Neural progenitor cell (in vitro differentiated cells): ENCODE data around the gene RPTN. TPM values are rescaled to one million over a fixed set of nuclear protein-coding genes. Genes with fewer than 3 reads are reported as not detected.

Source experiments
- DNase-seq: peaks from one replicate; pipeline ENCODE4 v3.0.0-alpha.2; 2016; ENCODE audit warnings: low spot score
- H2AFZ ChIP-seq: fragments of 200-600 bp; sonication (generic); replicated peaks from 2 replicates; pipeline ENCODE4 v1.6.1; 2016; ENCODE audit warnings: antibody characterized with exemption
- H3F3A ChIP-seq: fragments of 200-600 bp; sonication (generic); 2 replicates; pipeline ENCODE4 v1.6.1; 2016; ENCODE audit warnings: antibody characterized with exemption, low read depth
- H3K27ac ChIP-seq: fragments of 200-600 bp; sonication (generic); 2 replicates; pipeline ENCODE4 v1.5.1; 2016; ENCODE audit warnings: mild to moderate bottlenecking
- H3K27me3 ChIP-seq: fragments of 200-600 bp; sonication (generic); 2 replicates; pipeline ENCODE4 v1.6.1; 2016; ENCODE audit warnings: mild to moderate bottlenecking, moderate library complexity
- H3K36me3 ChIP-seq: fragments of 200-600 bp; sonication (generic); 2 replicates; pipeline ENCODE4 v1.5.1; 2016
- H3K4me1 ChIP-seq: fragments of 200-600 bp; sonication (generic); 2 replicates; pipeline ENCODE4 v1.6.1; 2016; ENCODE audit warnings: mixed run types
- H3K4me2 ChIP-seq: fragments of 200-600 bp; sonication (generic); 2 replicates; pipeline ENCODE4 v1.6.1; 2016
- H3K4me3 ChIP-seq: fragments of 200-600 bp; sonication (generic); 2 replicates; pipeline ENCODE4 v1.5.1; 2016
- H3K79me2 ChIP-seq: fragments of 200-600 bp; sonication (generic); 2 replicates; pipeline ENCODE4 v1.6.1; 2016; ENCODE audit warnings: low read depth
- H3K9ac ChIP-seq: fragments of 200-600 bp; sonication (generic); 2 replicates; pipeline ENCODE4 v1.6.1; 2016
- H3K9me3 ChIP-seq: fragments of 200-600 bp; sonication (generic); 2 replicates; pipeline ENCODE4 v1.5.1; 2016; ENCODE audit warnings: low read depth
- H4K20me1 ChIP-seq: fragments of 200-600 bp; sonication (generic); 2 replicates; pipeline ENCODE4 v1.6.1; 2016; ENCODE audit warnings: low read depth
- H3K27ac Mint-ChIP-seq: 3 replicates; pipeline ENCODE4 v1.8.0; 2021; ENCODE audit warnings: mixed read lengths
- H3K27me3 Mint-ChIP-seq: 2 replicates; pipeline ENCODE4 v1.8.0; 2022; ENCODE audit warnings: low read depth, mild to moderate bottlenecking, inconsistent platforms, moderate library complexity, mixed read lengths; ENCODE audit not compliant: insufficient read depth
- H3K36me3 Mint-ChIP-seq: 3 replicates; pipeline ENCODE4 v1.8.0; 2021; ENCODE audit warnings: mixed read lengths
- H3K4me1 Mint-ChIP-seq: 3 replicates; pipeline ENCODE4 v1.8.0; 2021; ENCODE audit warnings: mixed read lengths
- H3K4me3 Mint-ChIP-seq: 3 replicates; pipeline ENCODE4 v1.8.0; 2021; ENCODE audit warnings: mild to moderate bottlenecking, moderate library complexity, mixed read lengths
- H3K9me3 Mint-ChIP-seq: 3 replicates; pipeline ENCODE4 v1.8.0; 2020; ENCODE audit warnings: mixed read lengths
- EZH2 ChIP-seq: fragments of 200-600 bp; sonication (generic); IDR thresholded peaks from 2 replicates; pipeline ENCODE4 v1.6.1; 2017; ENCODE audit warnings: antibody characterized with exemption, mild to moderate bottlenecking, moderate library complexity
- EZH2phosphoT487 ChIP-seq: fragments of 200-600 bp; sonication (generic); IDR thresholded peaks from 2 replicates; pipeline ENCODE4 v1.6.1; 2017; ENCODE audit warnings: antibody characterized with exemption
- total RNA-seq: library from RNA; depleted of rRNA; stranded (reverse); fragments of >200 nt; gene quantifications from 2 replicates; pipeline ENCODE4 v1.2.3, GENCODE V29; 2015; ENCODE audit warnings: low replicate concordance
- TF ChIP-seq, protein P1 (sequence below): fragments of 200-600 bp; sonication (generic); IDR thresholded peaks from 2 replicates; pipeline ENCODE4 v1.5.1; 2017; ENCODE audit warnings: antibody characterized with exemption, mild to moderate bottlenecking

The RPTN gene
- total RNA-seq, 1 donor from 2014 or later = not detected

DNA sequence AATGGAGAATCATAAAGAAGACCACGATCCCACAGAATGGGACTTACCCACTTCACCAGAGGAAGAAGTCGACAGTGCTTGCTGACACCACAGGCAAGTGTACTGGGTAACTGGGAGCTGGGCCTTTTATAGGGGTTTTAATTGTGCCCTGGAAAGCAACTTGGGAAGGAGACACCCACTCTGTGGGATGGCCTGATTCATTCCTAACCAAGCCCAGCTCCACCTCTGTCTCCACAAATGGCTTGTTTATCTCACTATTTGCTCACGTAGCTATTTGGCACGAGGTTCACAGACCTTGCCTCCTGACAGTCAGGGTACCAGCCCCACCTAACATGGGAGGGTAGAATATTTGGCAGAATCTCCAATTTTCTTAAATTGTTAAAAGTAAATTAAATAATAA, 43.7 kb downstream of the RPTN start, which contains the start of gene TCHH:
Gene TCHH (minus strand): TSS at position 101 of the 400 bp plus-strand sequence. CDS start 1,364 bp downstream, outside the sequence.
- H4K20me1 ChIP-seq = no peaks in the 10 kb centered on the region
- H3K4me2 ChIP-seq = no peak within 1 kb of the TSS
- no peak for TF ChIP-seq EZH2
- TF ChIP-seq EZH2phosphoT487 = no peak
- TF ChIP-seq, protein P1, sequence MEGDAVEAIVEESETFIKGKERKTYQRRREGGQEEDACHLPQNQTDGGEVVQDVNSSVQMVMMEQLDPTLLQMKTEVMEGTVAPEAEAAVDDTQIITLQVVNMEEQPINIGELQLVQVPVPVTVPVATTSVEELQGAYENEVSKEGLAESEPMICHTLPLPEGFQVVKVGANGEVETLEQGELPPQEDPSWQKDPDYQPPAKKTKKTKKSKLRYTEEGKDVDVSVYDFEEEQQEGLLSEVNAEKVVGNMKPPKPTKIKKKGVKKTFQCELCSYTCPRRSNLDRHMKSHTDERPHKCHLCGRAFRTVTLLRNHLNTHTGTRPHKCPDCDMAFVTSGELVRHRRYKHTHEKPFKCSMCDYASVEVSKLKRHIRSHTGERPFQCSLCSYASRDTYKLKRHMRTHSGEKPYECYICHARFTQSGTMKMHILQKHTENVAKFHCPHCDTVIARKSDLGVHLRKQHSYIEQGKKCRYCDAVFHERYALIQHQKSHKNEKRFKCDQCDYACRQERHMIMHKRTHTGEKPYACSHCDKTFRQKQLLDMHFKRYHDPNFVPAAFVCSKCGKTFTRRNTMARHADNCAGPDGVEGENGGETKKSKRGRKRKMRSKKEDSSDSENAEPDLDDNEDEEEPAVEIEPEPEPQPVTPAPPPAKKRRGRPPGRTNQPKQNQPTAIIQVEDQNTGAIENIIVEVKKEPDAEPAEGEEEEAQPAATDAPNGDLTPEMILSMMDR = no peak
- no peak for DNase-seq
- H3K4me1 ChIP-seq = no peaks in the 10 kb centered on the region
- Mint-ChIP-seq H3K4me1 (no peaks in the 10 kb centered on the region), H3K4me3 (no peak within 1 kb of the TSS), H3K27me3 (peaks cover 5% of the 10 kb centered on the region), H3K9me3 (peaks cover 4% of the 10 kb centered on the region), H3K27ac (no peak within 1 kb of the TSS), H3K36me3 (no peaks in the 10 kb centered on the region)
- no peak within 1 kb of the TSS for H3K4me3 ChIP-seq
- H3K9ac ChIP-seq = no peak within 1 kb of the TSS
- H3F3A ChIP-seq = peaks cover 14% of the 10 kb centered on the region
- H2AFZ ChIP-seq = no peak within 1 kb of the TSS
- H3K79me2 ChIP-seq = no peaks in the 10 kb centered on the region
- H3K27ac ChIP-seq = no peak within 1 kb of the TSS
- no peaks in the 10 kb centered on the region for H3K36me3 ChIP-seq
- no peaks in the 10 kb centered on the region for H3K9me3 ChIP-seq
- H3K27me3 ChIP-seq = peaks cover 69% of the 10 kb centered on the region

GRCh38 chr1:152112885-152113432, 46.1 kb downstream of the RPTN start:
- no peak overlapping the region for H3K27ac ChIP-seq
- Mint-ChIP-seq H3K36me3 (no peaks in the 10 kb centered on the region), H3K27ac (no peak overlapping the region), H3K27me3 (peaks cover 5% of the 10 kb centered on the region), H3K4me3 (no peak overlapping the region), H3K9me3 (peaks cover 4% of the 10 kb centered on the region), H3K4me1 (no peaks in the 10 kb centered on the region)
- no peaks in the 10 kb centered on the region for H3K4me1 ChIP-seq
- H3K27me3 ChIP-seq = peaks cover 93% of the 10 kb centered on the region
- no peak for DNase-seq
- H3K79me2 ChIP-seq = no peaks in the 10 kb centered on the region
- H3K9me3 ChIP-seq = no peaks in the 10 kb centered on the region
- H2AFZ ChIP-seq = no peak overlapping the region
- no peaks in the 10 kb centered on the region for H3K36me3 ChIP-seq
- H3K9ac ChIP-seq = no peak overlapping the region
- peaks cover 14% of the 10 kb centered on the region for H3F3A ChIP-seq
- H3K4me3 ChIP-seq = no peak overlapping the region
- peak; percentile 18 for TF ChIP-seq EZH2
- TF ChIP-seq, protein P1 = no peak
- peak; percentile 16 for TF ChIP-seq EZH2phosphoT487
- H3K4me2 ChIP-seq = peak overlapping the region; percentile 61
- no peaks in the 10 kb centered on the region for H4K20me1 ChIP-seq

GRCh38 chr1:152112101-152112884, 46.7 kb downstream of the RPTN start:
- TF ChIP-seq EZH2 = peak; percentile 64
- TF ChIP-seq, protein P1 = no peak
- peak; percentile 48 for TF ChIP-seq EZH2phosphoT487
- H3K79me2 ChIP-seq = no peaks in the 10 kb centered on the region
- H3K9me3 Mint-ChIP-seq = peaks cover 4% of the 10 kb centered on the region
- peak; percentile 5 for DNase-seq
- H3K4me1 ChIP-seq = no peaks in the 10 kb centered on the region
- no peak overlapping the region for H3K27ac ChIP-seq
- no peaks in the 10 kb centered on the region for H3K9me3 ChIP-seq
- no peaks in the 10 kb centered on the region for H3K4me1 Mint-ChIP-seq
- H3K36me3 ChIP-seq = no peaks in the 10 kb centered on the region
- peak overlapping the region; percentile 19 for H3K4me3 ChIP-seq
- no peaks in the 10 kb centered on the region for H4K20me1 ChIP-seq
- H2AFZ ChIP-seq = no peak overlapping the region
- no peak overlapping the region for H3K9ac ChIP-seq
- no peak overlapping the region for H3K4me3 Mint-ChIP-seq
- H3K27me3 ChIP-seq = peaks cover 99% of the 10 kb centered on the region
- peaks cover 14% of the 10 kb centered on the region for H3F3A ChIP-seq
- H3K4me2 ChIP-seq = peak overlapping the region; percentile 61
- H3K36me3 Mint-ChIP-seq = no peaks in the 10 kb centered on the region
- H3K27me3 Mint-ChIP-seq = peaks cover 6% of the 10 kb centered on the region
- H3K27ac Mint-ChIP-seq = no peak overlapping the region
